Measurements from ENCODE around the gene SEMA5B.

SEMA5B gene

GRCh38 chr3:122956693-122957455 lies 70.7 kb downstream of the SEMA5B start:
- H3K4me3 ChIP-seq (replicated peaks; ENCODE audit: low read depth, low read length), result no peak overlapping the region
- DNase-seq (ENCODE audit: extremely low read depth, low read depth), result no peak
- TF ChIP-seq, protein P1, sequence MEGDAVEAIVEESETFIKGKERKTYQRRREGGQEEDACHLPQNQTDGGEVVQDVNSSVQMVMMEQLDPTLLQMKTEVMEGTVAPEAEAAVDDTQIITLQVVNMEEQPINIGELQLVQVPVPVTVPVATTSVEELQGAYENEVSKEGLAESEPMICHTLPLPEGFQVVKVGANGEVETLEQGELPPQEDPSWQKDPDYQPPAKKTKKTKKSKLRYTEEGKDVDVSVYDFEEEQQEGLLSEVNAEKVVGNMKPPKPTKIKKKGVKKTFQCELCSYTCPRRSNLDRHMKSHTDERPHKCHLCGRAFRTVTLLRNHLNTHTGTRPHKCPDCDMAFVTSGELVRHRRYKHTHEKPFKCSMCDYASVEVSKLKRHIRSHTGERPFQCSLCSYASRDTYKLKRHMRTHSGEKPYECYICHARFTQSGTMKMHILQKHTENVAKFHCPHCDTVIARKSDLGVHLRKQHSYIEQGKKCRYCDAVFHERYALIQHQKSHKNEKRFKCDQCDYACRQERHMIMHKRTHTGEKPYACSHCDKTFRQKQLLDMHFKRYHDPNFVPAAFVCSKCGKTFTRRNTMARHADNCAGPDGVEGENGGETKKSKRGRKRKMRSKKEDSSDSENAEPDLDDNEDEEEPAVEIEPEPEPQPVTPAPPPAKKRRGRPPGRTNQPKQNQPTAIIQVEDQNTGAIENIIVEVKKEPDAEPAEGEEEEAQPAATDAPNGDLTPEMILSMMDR (IDR thresholded peaks at IDR 0.05; ENCODE audit: low read depth, low read length, missing control alignments), result no peak

GRCh38 chr3:122955916-122956692 lies 71.5 kb downstream of the SEMA5B start:
- TF ChIP-seq, protein P1 (IDR thresholded peaks at IDR 0.05; ENCODE audit: low read depth, low read length, missing control alignments), result no peak
- no peak for DNase-seq (ENCODE audit: extremely low read depth, low read depth)
- H3K4me3 ChIP-seq (replicated peaks; ENCODE audit: low read depth, low read length), result no peak overlapping the region

- DNase-seq (ENCODE audit: extremely low read depth, low read depth), result no peak
- no peak overlapping the region for H3K4me3 ChIP-seq (replicated peaks; ENCODE audit: low read depth, low read length)
- TF ChIP-seq, protein P1 (IDR thresholded peaks at IDR 0.05; ENCODE audit: low read depth, low read length, missing control alignments), result no peak
These were observed 75.0 kb downstream of the SEMA5B start for GRCh38 chr3:122952520-122952919.

- no peak for DNase-seq (ENCODE audit: extremely low read depth, low read depth)
- TF ChIP-seq, protein P1 (IDR thresholded peaks at IDR 0.05; ENCODE audit: low read depth, low read length, missing control alignments), result no peak
These were observed 79.2 kb downstream of the SEMA5B start for GRCh38 chr3:122948408-122948807.

DNA sequence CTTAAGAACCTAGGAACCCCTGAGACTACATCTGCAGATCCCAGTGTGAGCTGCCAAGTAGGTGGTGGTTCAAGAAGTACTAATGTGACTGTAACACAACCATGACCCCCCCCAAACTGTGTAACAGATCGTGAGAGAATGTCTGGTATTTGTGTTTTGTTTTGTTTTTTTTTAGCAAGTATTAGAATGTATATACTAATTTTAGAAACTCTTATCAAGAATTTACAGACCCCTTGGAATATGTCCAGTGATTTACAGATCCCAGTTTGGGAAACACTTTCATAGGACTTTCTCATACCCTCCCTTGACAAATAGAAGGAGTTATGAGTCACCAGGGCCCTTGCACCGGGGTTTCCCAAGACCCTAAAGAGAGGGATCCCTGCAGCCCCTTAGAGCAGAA lies 79.8 kb downstream of the SEMA5B start:
- DNase-seq (ENCODE audit: extremely low read depth, low read depth), result no peak
- TF ChIP-seq, protein P1 (IDR thresholded peaks at IDR 0.05; ENCODE audit: low read depth, low read length, missing control alignments), result no peak
- no peak overlapping the region for H3K4me3 ChIP-seq (replicated peaks; ENCODE audit: low read depth, low read length)

More at GRCh38 chr3:122948408-122948807, 79.2 kb downstream of the SEMA5B start:
- no peak overlapping the region for H3K4me3 ChIP-seq (replicated peaks; ENCODE audit: low read depth, low read length)

- no peak overlapping the region for H3K4me3 ChIP-seq (replicated peaks; ENCODE audit: low read depth, low read length)
- DNase-seq (ENCODE audit: extremely low read depth, low read depth), result no peak
- TF ChIP-seq, protein P1 (IDR thresholded peaks at IDR 0.05; ENCODE audit: low read depth, low read length, missing control alignments), result no peak
These were observed 80.4 kb downstream of the SEMA5B start for GRCh38 chr3:122947196-122947595.

All from HFF-Myc (cell line).